G401.6 (cell line): ENCODE results near the gene CTNND2.

Experiments used
- FAIRE-seq: peaks from 2 replicates; lab custom pipeline; 2012; peaks lifted over from hg19 to GRCh38; lab: Jason Lieb, UNC

The CTNND2 gene

DNA sequence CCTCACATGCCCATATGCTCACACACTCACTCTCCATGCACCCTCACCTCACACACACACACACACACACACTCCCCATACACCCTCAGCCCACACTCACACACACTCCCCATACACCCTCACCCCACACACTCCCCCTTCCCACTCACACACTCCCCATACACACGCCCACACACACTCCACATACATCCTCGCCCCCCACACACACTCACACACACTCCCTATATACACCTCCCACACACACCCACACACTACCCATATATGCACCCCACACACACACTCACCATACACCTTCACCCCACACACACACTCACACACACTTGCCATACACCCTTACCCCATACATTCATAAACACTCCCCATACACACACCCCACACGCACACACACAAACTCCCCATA, 592.5 kb downstream of the CTNND2 start:
- FAIRE-seq, result no peak

DNA sequence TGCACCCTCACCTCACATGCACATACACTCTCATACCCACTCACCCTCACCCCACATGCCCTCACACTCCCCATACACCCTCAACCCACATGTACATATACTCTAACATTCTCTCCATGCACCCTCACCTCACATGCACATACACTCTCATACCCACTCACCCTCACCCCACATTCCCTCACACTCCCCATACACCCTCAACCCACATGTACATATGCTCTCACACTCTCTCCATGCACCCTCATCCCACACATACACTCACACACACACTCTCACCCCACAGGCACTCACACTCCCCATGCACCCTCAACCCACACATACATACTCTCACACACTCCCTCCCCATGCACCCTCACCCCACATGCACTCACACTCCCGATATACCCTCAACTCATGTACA, 593.0 kb downstream of the CTNND2 start:
- no peak for FAIRE-seq

DNA sequence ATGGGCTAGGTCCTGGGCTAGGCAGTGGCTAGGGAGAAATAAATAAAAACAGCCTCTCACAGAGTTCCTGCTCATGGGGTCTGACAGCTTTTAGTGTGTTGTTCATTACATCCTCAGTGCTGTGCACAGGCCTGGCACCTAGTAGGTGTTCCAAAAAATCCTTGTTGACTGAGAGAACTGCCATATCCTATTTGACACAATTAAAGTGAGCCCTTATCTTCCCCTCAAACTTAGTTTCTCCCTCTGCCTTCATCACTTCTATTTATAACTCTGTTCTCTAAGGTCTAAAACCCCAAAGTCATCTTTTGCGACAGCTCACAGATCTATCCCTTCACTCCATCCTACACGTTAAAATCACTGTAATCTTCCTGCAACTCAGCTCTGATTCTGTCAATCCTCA, 594.1 kb downstream of the CTNND2 start:
- FAIRE-seq, result no peak

DNA sequence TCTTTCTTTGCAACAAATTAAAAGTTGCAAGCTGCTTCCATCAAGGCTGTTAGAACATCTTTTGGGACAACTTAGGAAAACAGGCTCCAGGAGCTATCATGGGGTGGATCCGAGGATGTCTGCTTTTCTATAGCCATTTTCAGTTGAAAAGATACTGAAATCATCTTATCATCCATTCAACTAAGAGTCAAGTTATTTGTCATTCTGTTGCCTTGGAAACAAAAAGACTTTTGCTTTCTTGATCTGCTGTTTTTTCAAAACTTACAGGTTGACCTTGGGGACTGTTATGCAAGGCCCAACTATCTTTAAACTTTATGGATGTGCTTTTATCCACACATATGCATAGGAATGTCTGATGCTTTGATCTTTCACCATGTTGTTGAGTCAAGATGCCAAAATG, 597.9 kb downstream of the CTNND2 start:
- no peak for FAIRE-seq

DNA sequence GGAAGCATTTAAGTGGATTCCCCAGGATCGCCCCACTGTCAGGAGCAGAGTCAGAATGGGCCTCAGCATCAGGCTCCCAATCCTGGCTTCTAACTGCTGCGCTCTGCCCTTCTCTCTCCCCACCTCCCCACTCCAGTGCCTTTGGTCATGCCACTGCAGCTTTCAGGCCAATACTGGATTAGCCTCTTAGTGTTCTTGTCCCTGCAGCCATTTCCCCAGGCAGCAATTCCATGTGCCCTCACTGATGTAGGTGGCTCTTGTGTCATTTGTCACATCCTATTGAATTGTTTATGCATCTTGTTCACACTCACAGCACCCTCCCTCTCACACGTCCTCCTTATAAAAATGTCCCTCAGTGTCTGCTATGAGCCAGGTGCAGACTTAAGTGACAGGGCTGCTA, 599.0 kb downstream of the CTNND2 start:
- no peak for FAIRE-seq

DNA sequence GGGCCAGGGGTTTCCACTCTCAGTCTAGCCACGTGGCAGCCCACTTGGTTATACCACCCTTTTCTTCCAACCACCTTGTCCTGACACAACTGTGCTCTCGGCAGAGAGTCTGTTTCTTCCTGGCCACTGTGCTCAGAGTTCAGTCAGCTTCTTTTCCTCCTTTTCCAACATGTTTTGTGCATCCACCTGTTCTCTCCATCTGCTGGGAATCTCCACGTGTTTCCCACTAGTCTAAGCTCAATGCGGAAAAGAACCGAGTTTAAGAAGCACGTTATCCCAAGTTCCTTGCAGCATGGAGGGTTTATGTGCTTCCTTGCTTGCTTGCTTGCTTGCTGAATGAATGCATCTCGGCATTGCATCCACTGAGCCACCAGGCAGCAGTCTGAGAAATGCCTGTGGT, 599.6 kb downstream of the CTNND2 start:
- FAIRE-seq, result no peak

DNA sequence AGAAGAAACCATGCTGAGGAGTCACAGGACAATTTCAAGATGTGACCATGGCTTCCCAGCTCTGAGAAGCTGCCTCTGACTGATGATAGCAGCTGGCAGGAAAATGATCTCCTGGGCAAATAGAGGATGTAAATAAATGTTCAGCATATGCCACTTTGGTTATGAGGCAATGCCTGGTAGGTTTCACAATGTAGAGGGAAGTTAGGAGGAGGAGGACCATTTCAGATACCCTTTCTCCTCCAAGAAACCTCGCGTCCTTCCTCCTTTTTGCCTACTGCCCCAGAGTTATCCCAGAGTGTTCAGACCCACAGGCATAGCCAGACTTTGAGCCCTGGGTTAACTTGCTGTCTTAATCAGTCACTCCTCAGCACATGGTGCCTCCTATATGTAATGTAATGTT, 601.6 kb downstream of the CTNND2 start:
- FAIRE-seq, result no peak

DNA sequence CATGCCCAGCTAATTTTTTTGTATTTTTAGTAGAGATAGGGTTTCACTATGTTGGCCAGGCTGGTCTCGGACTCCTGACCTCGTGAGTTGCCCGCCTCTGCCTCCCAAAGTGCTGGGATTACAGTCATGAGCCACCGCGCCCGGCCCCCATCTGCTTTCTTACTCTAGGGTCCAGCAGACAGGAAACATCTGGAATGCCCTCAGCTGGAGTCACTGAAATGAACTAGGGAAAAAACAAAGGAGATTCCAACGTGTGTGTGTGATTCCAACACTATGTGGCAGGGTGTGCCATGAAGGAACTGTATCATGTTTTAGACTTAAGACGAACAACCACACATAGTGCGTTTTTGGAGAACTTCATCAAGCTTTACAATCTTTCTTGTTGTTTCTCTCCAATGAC, 603.1 kb downstream of the CTNND2 start:
- no peak for FAIRE-seq

DNA sequence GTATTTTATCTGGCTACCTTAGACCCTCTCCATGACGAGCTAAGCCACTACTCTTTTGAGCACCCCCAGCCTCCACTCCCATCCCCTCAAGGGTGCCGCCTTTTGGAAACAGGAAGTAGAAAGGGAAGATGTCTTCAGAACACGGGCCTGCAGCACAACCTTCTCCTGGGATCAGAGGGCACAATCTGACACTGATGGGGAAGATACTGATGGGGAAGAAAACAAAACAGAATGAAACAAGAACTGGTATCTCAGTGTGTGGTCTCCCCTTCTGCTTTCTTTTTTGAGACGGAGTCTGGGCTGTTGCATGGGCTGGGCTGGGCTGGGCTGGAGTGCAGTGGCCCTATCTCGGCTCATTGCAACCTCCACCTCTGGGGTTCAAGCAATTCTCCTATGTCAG, 603.5 kb downstream of the CTNND2 start:
- FAIRE-seq, result no peak

DNA sequence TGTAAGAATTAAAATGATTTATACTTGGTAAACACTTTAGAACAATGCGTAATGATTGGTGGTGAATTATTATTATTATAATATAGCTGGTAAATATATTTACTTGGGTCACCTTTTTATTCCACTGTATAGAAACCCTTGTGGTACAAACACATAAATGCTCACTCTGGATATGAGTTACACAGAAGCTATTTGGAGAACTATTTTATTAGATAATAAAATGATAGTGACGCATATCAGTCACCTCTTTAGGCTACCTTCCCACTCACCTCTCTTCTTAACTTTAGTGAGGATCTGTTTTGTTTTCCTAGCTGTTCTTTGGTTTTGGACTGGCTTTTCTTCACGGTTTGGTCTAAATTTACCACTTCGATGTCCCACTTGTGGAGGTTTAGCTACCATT, 605.4 kb downstream of the CTNND2 start:
- no peak for FAIRE-seq

DNA sequence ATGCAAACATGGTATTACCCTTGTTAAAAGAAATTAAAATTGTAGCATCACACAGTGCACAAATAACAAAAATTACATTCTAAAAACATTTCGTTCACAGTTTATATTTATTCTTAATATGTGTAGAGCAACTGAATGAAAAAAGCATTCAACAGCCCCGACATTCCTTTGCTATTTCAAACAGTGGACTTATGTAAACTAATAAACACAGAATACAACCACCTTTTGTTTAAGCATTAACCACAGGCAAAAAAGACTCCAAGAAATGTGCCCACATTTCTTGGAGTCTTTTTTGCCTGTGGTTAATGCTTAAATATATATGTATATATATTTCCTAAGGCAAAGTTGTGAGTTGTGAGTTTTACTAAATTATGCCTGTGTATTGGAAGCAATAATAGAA, 610.7 kb downstream of the CTNND2 start:
- no peak for FAIRE-seq

DNA sequence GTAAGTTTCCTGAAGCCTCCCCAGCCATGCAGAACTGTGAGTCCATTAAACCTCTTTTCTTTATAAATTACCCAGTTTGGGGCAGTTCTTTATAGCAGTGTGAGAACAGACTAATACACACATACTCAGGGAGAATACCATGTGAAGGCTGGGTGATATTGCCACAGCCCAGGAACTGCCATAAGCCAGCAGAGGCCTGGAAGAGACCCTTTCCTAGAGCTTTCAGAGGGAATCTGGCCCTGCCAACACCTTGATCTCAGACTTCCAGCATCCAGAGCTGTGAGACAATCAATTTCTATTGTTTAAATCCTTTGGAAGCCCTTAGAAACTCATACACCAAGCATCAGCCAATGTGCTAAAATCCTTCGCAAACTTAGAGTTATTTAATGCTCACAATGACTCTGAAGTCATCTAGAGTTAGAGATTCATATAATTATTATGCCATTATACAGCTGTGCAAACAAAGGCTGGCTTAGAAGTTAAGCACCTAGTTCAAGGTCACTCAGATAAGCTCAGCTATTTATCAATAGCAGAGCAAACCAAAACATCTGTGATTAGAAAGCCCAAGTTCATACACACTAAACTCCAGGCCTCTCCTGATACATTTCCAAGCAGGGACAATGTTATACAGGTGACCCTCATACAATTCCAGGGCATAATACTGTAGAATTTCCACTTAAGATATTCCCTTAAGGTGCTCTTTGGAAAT, 611.4 kb downstream of the CTNND2 start:
- no peak for FAIRE-seq

DNA sequence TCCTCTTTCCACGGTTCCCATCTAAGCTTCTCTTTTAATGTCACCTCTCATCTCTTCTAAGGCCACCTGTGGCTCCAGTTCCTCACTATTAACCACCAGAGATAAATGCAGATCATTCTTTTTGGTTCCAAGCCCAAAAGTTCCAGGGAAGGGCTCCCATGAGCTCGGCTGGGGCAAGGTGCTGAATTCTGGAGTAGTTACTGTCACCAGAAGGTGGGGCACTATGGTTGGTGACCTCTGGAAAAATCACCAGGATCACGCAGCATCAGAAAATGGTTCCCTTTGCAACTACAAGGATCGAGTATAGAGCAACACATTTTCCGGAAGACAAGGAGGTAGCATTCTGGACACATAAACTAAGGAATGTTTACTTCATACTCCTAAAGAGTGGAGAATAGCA, 614.5 kb downstream of the CTNND2 start:
- no peak for FAIRE-seq

DNA sequence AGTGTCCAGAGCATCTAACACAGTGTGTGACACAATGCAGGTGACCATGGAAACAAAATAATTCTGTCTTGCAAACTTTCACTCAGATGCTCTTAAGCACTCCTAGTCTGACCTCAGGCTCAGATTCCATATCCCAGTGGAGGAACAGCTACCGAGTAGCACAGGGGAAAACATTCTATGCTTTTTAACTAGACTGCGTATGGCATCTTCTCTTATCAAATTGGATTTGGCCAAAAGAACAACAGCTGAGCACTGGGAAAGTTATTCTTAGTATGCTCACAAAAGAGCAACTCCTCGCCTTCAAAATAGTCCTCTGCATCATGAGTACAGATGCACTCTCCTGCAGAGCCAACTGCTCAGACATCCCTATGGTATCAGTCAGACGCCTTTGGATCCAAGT, 615.0 kb downstream of the CTNND2 start:
- FAIRE-seq, result no peak

DNA sequence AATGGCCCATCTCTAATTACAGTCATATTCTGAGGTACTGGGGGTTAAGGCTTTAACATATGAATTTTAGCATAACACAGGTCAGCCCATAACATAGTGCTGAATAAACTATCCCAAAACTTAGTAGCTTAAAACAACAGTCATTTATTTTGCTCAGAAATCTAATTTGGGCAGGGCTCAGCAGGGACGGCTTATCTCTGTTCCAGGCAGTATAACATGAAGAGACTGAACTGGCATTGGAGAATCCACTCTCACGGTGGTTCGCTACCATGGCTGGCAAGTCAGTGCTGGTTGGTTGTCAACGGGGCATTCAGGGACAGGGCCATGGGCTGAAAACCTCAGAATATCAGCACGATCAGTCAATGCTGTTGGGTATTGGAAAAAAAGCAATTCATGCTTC, 622.4 kb downstream of the CTNND2 start:
- FAIRE-seq, result no peak

DNA sequence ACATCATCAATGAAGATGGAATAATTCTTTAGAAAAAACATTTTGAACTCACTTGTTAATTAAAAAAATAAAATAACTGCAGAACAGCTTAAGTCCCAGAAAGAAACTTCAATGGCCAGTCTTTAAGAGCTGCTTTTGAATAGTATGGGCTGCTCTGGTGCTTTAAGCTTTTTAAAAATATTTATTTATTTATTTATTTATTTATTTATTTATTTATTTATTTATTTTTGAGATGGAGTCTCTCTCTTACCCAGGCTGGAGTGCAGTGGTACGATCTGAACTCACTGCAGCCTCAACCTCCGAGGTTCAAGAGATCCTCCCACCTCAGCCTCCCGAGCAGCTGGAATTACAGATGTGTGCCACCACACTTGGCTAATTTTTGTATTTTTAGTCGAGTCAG, 626.9 kb downstream of the CTNND2 start:
- FAIRE-seq, result no peak

DNA sequence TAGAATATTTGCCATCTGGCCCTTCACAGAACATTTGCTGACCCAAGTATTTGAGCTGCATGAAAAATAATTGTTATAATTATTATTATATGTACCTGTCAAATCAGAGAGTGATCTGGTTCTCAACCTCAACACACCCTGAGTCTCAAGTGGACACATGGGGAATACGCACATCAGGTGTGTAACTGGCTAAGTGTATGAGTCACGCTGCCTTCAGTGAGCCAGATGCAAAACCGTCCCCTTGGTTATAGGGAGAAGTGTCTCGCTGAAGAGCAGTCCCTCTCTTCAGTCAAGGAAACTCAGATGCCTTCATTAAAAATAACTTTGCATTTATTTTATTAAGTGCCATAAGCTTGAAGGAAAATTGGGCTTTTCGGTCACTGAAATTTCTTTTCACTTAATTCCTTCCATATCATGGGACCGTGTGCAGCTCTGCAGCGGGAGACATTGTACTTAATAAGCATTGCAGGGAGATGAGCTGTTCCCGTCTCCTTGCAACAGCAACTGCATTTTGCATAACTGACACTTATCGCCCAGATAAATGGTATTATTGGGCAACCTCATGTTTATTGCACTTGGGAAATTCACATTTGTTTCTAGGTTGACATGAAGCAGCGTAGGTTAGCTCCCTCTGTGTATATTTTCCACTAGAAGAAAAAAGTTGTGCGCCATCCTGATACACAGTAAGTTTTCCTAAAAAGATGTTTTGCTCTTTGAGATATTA, 630.9 kb downstream of the CTNND2 start:
- FAIRE-seq, result no peak

DNA sequence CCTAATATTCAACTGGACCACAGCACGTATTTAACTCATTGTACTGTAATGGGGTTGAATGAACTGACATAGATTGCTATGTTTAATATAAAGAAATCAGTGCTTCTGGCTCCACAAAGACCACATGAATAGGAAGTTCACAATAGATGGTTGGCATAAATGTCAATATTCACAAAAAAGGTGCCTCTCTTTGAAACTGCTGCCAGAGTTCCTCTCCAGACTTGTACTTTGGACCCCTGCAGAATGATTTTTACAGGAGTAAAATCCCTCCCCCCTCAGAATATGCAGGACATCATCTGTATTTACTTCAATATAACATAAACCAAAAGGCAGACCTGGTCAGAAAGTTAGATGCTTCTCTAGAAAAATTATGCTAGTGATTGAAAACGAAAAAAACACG, 634.7 kb downstream of the CTNND2 start:
- no peak for FAIRE-seq

DNA sequence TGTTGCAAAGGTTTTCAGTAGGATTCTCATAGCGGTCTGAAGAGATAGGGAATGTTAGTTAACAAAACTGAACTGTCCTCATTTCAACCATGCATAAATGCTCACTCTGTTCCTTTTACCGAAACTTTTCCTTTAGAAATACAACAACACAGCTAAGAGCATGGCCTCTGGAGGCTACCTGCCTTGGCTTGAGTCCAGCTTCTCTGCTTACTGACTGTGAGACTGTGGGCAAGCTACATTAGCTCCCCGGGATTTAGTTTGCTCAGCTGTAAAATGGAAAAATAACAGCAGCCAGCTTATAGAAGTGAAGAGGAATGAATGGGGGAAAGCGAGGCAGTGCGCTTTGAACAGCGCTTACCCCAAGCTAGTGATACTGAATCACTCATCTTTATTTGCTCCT, 635.4 kb downstream of the CTNND2 start:
- FAIRE-seq, result no peak

DNA sequence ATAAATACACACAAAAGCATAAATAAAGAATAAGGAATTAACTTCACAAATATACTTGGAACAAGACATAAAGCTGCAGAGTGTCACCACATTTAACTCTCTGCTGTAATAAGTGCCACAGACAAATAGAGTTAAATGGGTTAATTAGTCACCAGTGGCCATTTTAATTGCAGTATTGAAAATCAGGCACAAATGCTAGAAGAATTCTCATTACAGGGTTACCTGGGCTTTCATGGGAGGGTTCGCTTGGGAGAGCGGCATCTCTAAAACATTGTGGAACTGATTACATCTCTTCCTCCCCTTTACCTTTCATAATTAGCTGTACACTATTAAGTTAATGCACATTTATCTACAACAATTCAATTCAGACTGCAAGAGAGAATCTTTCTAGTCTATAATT, 637.9 kb downstream of the CTNND2 start:
- FAIRE-seq, result no peak

DNA sequence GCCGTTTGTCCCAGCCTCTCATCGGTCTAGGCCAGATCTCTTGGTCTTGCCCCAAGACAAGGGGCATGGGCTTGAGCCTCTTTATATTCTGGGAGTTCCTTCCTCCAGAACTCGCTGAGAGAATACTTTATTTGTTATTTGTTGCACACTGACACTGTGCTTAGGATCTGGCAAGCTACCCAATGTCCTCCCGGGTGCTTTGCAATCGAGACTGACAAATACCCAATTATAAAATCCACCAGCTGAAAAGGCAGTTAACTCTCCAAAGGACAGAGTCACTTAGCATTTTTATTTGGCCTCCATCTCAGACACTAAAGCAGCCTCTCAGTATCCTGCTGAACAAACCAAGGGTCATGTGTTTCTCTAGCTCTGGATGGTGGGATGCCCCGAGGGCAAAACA, 643.0 kb downstream of the CTNND2 start:
- FAIRE-seq, result no peak

DNA sequence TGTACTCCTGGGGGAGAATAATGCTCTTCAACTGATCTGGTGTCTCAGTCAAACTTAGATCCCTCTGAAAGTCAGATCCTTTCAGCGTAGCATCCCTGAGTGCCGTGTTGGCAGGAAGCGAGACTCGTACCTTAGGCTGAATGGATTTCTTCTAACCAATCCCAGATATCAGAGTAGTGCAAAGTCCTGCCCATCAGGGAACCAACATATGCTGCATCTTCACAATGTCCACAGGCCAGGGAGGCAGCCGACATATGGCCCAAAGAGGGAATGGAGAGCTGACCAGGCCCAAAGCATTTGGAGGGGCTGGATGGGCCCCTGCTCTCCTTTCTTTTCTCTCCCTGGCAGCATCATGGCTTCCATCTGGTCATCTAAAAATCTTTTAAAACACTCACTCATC, 646.2 kb downstream of the CTNND2 start:
- no peak for FAIRE-seq

DNA sequence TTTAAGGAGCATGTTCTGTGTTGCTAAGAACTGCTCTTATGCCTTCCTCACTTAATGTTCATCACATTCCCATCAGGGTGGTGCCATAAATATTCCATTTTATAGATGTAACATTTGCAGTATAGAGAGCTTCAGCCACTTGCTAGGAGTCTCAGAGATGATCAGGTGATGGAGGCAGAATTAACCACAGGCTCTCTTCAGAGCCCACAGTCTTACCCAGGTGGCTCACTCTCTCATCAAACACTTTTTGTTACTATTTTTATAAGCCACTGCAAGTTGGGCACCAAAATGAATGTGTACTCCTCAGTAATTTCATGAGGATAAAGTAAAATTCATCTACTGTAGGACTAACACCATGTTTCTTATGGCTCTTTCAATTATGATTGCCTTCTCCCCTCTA, 651.7 kb downstream of the CTNND2 start:
- FAIRE-seq, result no peak

DNA sequence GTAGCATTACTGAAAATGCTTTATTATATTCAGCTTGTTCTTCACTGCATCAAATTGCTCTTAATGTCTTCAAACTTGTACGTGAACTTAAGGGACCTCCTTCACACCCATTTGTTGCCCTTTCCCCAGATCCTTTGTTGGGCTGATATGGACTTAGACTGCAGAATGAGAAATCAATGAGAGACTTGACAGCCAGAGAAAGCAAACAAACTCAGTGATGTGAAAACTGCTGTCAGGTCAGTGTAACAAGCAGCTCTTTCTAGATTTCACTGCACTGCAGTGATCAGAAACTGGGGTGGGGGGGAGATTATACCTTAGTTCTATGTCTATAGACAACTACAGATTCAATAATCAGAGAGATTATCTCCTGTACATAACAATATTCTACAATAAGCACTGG, 652.2 kb downstream of the CTNND2 start:
- FAIRE-seq, result no peak
